ENCODE measurements around the gene PTCHD1.

Gene PTCHD1

GRCh38 chrX:23382572-23382971 is 47.9 kb downstream of the PTCHD1 start:
- intact Hi-C loops (cut with DNase I; ENCODE audit: low total_unique reads) = no loop called here
- Histone ChIP-seq H3K36me3 (no peaks in the 10 kb centered on the region), H3K9me3 (no peaks in the 10 kb centered on the region), H3K27ac (peak overlapping the region in 1 of 2 donors; percentile 19), H3K27me3 (no peaks in the 10 kb centered on the region), H3K4me3 (no peak overlapping the region), H3K4me1 (peaks cover 0 to 37% (median under 1%) of the 10 kb centered on the region in 4 donors)
- no peak for TF ChIP-seq CTCF (IDR thresholded peaks at IDR 0.05)
- no peak for DNase-seq

- H3K9me3 ChIP-seq = no peaks in the 10 kb centered on the region
- H3K27me3 ChIP-seq = no peaks in the 10 kb centered on the region
- no peaks in the 10 kb centered on the region for H3K36me3 ChIP-seq
- TF ChIP-seq CTCF (IDR thresholded peaks at IDR 0.05) = no peak
- H3K4me1 ChIP-seq = peaks cover 0 to 38% (median 0%) of the 10 kb centered on the region in 4 donors
- no peak for DNase-seq
- intact Hi-C loops (cut with DNase I; ENCODE audit: low total_unique reads) = no loop called here
- H3K27ac ChIP-seq = peak overlapping the region in 1 of 2 donors; percentile 19
- no peak overlapping the region for H3K4me3 ChIP-seq
Observed at GRCh38 chrX:23383411-23383810, 48.8 kb downstream of the PTCHD1 start.

- Histone ChIP-seq H3K27me3 (no peaks in the 10 kb centered on the region), H3K4me3 (no peak overlapping the region), H3K36me3 (no peaks in the 10 kb centered on the region), H3K27ac (peak overlapping the region in 1 of 2 donors; percentile 39), H3K9me3 (no peaks in the 10 kb centered on the region), H3K4me1 (peaks cover 0 to 38% (median 0%) of the 10 kb centered on the region in 4 donors)
- DNase-seq = no peak
- intact Hi-C loops (cut with DNase I; ENCODE audit: low total_unique reads) = no loop called here
- no peak for TF ChIP-seq CTCF (IDR thresholded peaks at IDR 0.05)
Observed at GRCh38 chrX:23385242-23385641, 50.6 kb downstream of the PTCHD1 start.

- DNase-seq = no peak
- no peak for TF ChIP-seq CTCF (IDR thresholded peaks at IDR 0.05)
- peaks cover 0 to 38% (median 0%) of the 10 kb centered on the region in 4 donors for H3K4me1 ChIP-seq
Observed at GRCh38 chrX:23386260-23386659, 51.6 kb downstream of the PTCHD1 start.

GRCh38 chrX:23386726-23387125 is 52.1 kb downstream of the PTCHD1 start:
- H3K27ac ChIP-seq = no peak overlapping the region
- H3K27me3 ChIP-seq = no peaks in the 10 kb centered on the region
- no peak for TF ChIP-seq CTCF (IDR thresholded peaks at IDR 0.05)
- intact Hi-C loops (cut with DNase I; ENCODE audit: low total_unique reads) = no loop called here
- peaks cover 0 to 38% (median 0%) of the 10 kb centered on the region in 4 donors for H3K4me1 ChIP-seq
- H3K9me3 ChIP-seq = no peaks in the 10 kb centered on the region
- DNase-seq = no peak
- H3K36me3 ChIP-seq = no peaks in the 10 kb centered on the region
- H3K4me3 ChIP-seq = no peak overlapping the region

More at GRCh38 chrX:23386260-23386659, 51.6 kb downstream of the PTCHD1 start:
- intact Hi-C loops (cut with DNase I; ENCODE audit: low total_unique reads) = no loop called here
- Histone ChIP-seq H3K27me3 (no peaks in the 10 kb centered on the region), H3K4me3 (no peak overlapping the region), H3K9me3 (no peaks in the 10 kb centered on the region), H3K36me3 (no peaks in the 10 kb centered on the region), H3K27ac (no peak overlapping the region)

Measured in tibial artery (tissue), 4 donors.